HG03280 (cell line): ENCODE data around the gene C1orf198.

Source experiments
- ATAC-seq: cut with Tn5 transposase; IDR thresholded peaks from one replicate; pipeline ENCODE4 v1.9.1; 2021; ENCODE audit warnings: mild to moderate bottlenecking, moderate library complexity; ENCODE audit not compliant: unreplicated experiment

C1orf198 gene

GRCh38 chr1:230790026-230790425, 78.3 kb downstream of the C1orf198 start:
- no peak for ATAC-seq

GRCh38 chr1:230788561-230789275, 79.6 kb downstream of the C1orf198 start:
- ATAC-seq, result no peak

- ATAC-seq, result no peak
These were observed 80.8 kb downstream of the C1orf198 start for GRCh38 chr1:230787471-230787870.
